PFSK-1 (cell line): ENCODE data around the gene CLIC4.
A peak's percentile ranks its signal among the peaks of the same experiment; 100 is the strongest.

Experiments
- FOXP2 ChIP-seq: optimal IDR thresholded peaks from 2 replicates; pipeline ENCODE3; 2011; ENCODE audit warnings: borderline replicate concordance, control low read depth, inconsistent platforms; ENCODE audit not compliant: insufficient read depth; ENCODE audit errors: extremely low read length, extremely low read depth
- POLR2AphosphoS5 ChIP-seq: IDR thresholded peaks from 2 replicates; pipeline ENCODE4 v1.6.1; 2012; ENCODE audit warnings: low read depth, mild to moderate bottlenecking, control low read depth, low read length, moderate library complexity
- REST ChIP-seq, 2 experiments: IDR thresholded peaks; 2 replicates each; pipeline versions ENCODE4 v1.6.1 to v1.8.0; 2011 to 2012; ENCODE audit warnings: low read depth in 2 of 2, low read length in 2 of 2, control low read depth in 1 of 2, inconsistent platforms in 1 of 2, mild to moderate bottlenecking in 1 of 2, moderate library complexity in 1 of 2; ENCODE audit not compliant: insufficient read depth in 1 of 2
- SIN3A ChIP-seq: IDR thresholded peaks from 2 replicates; pipeline ENCODE4 v1.6.1; 2012; ENCODE audit warnings: mild to moderate bottlenecking, low read length, moderate library complexity, borderline replicate concordance; ENCODE audit not compliant: insufficient read depth
- TAF1 ChIP-seq: IDR thresholded peaks from 2 replicates; pipeline ENCODE4 v1.6.1; 2012; ENCODE audit warnings: low read length, control low read depth, borderline replicate concordance; ENCODE audit not compliant: insufficient read depth

CLIC4 gene

GRCh38 chr1:24865168-24865567 lies 119.9 kb downstream of the CLIC4 start:
- TF ChIP-seq POLR2AphosphoS5, result no peak
- 0 out of 4 replicates have a peak, but pooled peaks of 1 of the 2 experiments have one; percentile 14 for TF ChIP-seq REST (IDR thresholded peaks at IDR 0.05; ENCODE audit: insufficient read depth in 1 of 2, low read depth in 2 of 2, low read length in 2 of 2)

- TF ChIP-seq TAF1, result no peak
- no peak for TF ChIP-seq POLR2AphosphoS5
- no peak for TF ChIP-seq FOXP2
- TF ChIP-seq REST (IDR thresholded peaks at IDR 0.05; ENCODE audit: insufficient read depth in 1 of 2, low read depth in 2 of 2, low read length in 2 of 2), result no peak
- no peak for TF ChIP-seq SIN3A
Measured at GRCh38 chr1:24865587-24865986, 120.3 kb downstream of the CLIC4 start.

GRCh38 chr1:24866211-24867083 lies 121.2 kb downstream of the CLIC4 start:
- TF ChIP-seq REST (IDR thresholded peaks at IDR 0.05; ENCODE audit: insufficient read depth in 1 of 2, low read depth in 2 of 2, low read length in 2 of 2) (no peak), TAF1 (no peak)

- no peak for TF ChIP-seq POLR2AphosphoS5
- no peak for TF ChIP-seq TAF1
- TF ChIP-seq SIN3A, result no peak
- TF ChIP-seq FOXP2, result no peak
- no peak for TF ChIP-seq REST (IDR thresholded peaks at IDR 0.05; ENCODE audit: insufficient read depth in 1 of 2, low read depth in 2 of 2, low read length in 2 of 2)
Measured at GRCh38 chr1:24867084-24867870, 122.0 kb downstream of the CLIC4 start.
